Pancreas (tissue), 10 donors: ENCODE measurements around the gene AIDA. TPM values are rescaled to one million over a fixed set of nuclear protein-coding genes. Genes with fewer than 3 reads are reported as not detected.

Source experiments
- ATAC-seq, 4 donors: fragments of 200-7000 bp; cut with Tn5 transposase; one replicate each; pipeline versions ENCODE4 v1.8.0 to v1.9.1; 2020; ENCODE audit warnings: mild to moderate bottlenecking in 4 of 4, moderate library complexity in 4 of 4
- DNase-seq, 6 donors: peaks; one replicate each; pipeline ENCODE4 v3.0.0-alpha.2; 2020
- FAIRE-seq: peaks from 2 replicates; lab custom pipeline; 2012; peaks lifted over from hg19 to GRCh38; lab: Jason Lieb, UNC
- H3K27ac ChIP-seq, 4 donors: fragments of 200-600 bp; sonication (generic); 1 replicate in 3 of 4; 2 replicates in 1 of 4; pipeline versions ENCODE4 v1.5.0 to v1.8.0; 2020
- H3K27me3 ChIP-seq, 4 donors: fragments of 200-600 bp; one replicate each; pipeline ENCODE4 v1.8.0; 2021
- H3K36me3 ChIP-seq, 3 donors: fragments of 200-600 bp; sonication (generic) in 1 of 3; one replicate each; pipeline versions ENCODE4 v1.5.0 to v1.8.0; 2020 to 2021
- H3K4me1 ChIP-seq, 3 donors: fragments of 200-600 bp; one replicate each; pipeline ENCODE4 v1.8.0; 2021
- H3K4me3 ChIP-seq, 4 donors: fragments of 200-600 bp; sonication (generic) in 2 of 4; one replicate each; pipeline versions ENCODE4 v1.5.0 to v1.8.0; 2020 to 2021
- H3K9me3 ChIP-seq, 4 donors: fragments of 200-600 bp; one replicate each; pipeline ENCODE4 v1.8.0; 2021
- CTCF ChIP-seq, 4 donors: fragments of 200-600 bp; sonication (generic) in 3 of 4; IDR thresholded peaks; one replicate each; pipeline versions ENCODE4 v1.5.0 to v1.8.0; 2021; ENCODE audit warnings: antibody characterized with exemption in 4 of 4
- WGBS, 2 donors: extraction: QIAGEN DNeasy Blood & Tissue Kit; methylation state at CpG; one replicate each; pipeline ENCODE4 v1.1.7; 2013; 5-methylcytosine and 5-hydroxymethylcytosine counted together
- intact Hi-C, 3 donors: fragments of 100-400 bp; cut with DNase I; formaldehyde crosslinking; loops; one replicate each; pipeline versions ENCODE4 v1.11.1 to v1.14.2; 2022
- polyA plus RNA-seq, 2 donors: library from polyadenylated mRNA; stranded (reverse); fragments of 200-250 nt; gene quantifications; one replicate each; pipeline ENCODE4 v1.2.3, GENCODE V29; 2013
- total RNA-seq, 6 donors: library from RNA; stranded (reverse); fragmentation: NEBNext Ultra II Directional in 4 of 6; extraction: Animal tissue kit (Norgen Biotek cat#: 25700) in 4 of 6; gene quantifications; one replicate each; pipeline versions ENCODE4 v1.2.1 to v1.2.4, GENCODE V29; 2021 to 2023
- donor health status: healthy with polysubstance abuse.
- donor health status: DM: no; HTN: no; CAD: no; lungs with moderate emphysema.
- donor health status: DM: no; HTN: no; CAD: no.
- donor health status: control.
- donor health status: control.
- donor health status: Bipolar disorder and iron deficiency.
- donor health status: DM: yes; HTN: yes; CAD: no.
- donor health status: DM: no; HTN: no; CAD: no.
- donor health status: DM: no; HTN: no; CAD: no.
- donor health status: DM: yes; HTN: yes; CAD: no.

Gene AIDA
- total and polyA plus RNA-seq, 8 donors = 20.1 to 41.9 (median 26.0) TPM

DNA sequence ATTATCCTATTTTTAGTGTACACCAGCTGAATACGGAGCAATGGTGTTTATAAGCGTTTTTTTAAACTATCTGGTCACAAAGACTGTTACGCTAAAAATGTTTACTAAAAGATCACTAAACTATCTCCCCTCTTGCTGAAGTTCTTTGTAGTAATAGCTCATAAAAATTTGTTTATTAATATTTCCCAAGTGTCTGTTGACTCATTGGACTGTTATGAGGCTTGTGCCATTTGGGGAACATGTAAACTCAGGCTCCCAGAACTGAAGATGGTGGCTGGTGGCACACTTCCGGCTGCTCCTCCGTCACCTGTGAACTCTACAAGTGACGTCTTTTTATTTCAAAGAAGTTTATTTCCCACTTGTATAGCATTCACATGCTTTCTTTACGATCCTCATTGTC is 46.3 kb downstream of the AIDA start:
- no peak overlapping the region for H3K27ac ChIP-seq
- ATAC-seq = no peak
- no peak for DNase-seq
- H3K36me3 ChIP-seq = peaks cover 5 to 55% (median 38%) of the 10 kb centered on the region in 3 donors
- intact Hi-C loops = no loop called here
- no peaks in the 10 kb centered on the region for H3K4me1 ChIP-seq
- no peak for FAIRE-seq
- no peak overlapping the region for H3K4me3 ChIP-seq
- H3K27me3 ChIP-seq = no peaks in the 10 kb centered on the region
- H3K9me3 ChIP-seq = no peaks in the 10 kb centered on the region
- 89 to 94% methylated on average over 7 of the region's 7 CpGs for WGBS, 2 donors
- no peak for TF ChIP-seq CTCF (IDR thresholded peaks at IDR 0.05)

GRCh38 chr1:222663431-222663934 is 48.8 kb downstream of the AIDA start:
- intact Hi-C loops = no loop called here
- H3K4me3 ChIP-seq = no peak overlapping the region
- ATAC-seq = no peak
- DNase-seq = no peak
- H3K27me3 ChIP-seq = no peaks in the 10 kb centered on the region
- no peak for FAIRE-seq
- no peak overlapping the region for H3K27ac ChIP-seq
- no peaks in the 10 kb centered on the region for H3K9me3 ChIP-seq
- no peaks in the 10 kb centered on the region for H3K4me1 ChIP-seq
- TF ChIP-seq CTCF (IDR thresholded peaks at IDR 0.05) = no peak
- 94 to 95% methylated on average over 4 of the region's 4 CpGs for WGBS, 2 donors
- peaks cover 5 to 68% (median 49%) of the 10 kb centered on the region in 3 donors for H3K36me3 ChIP-seq

DNA sequence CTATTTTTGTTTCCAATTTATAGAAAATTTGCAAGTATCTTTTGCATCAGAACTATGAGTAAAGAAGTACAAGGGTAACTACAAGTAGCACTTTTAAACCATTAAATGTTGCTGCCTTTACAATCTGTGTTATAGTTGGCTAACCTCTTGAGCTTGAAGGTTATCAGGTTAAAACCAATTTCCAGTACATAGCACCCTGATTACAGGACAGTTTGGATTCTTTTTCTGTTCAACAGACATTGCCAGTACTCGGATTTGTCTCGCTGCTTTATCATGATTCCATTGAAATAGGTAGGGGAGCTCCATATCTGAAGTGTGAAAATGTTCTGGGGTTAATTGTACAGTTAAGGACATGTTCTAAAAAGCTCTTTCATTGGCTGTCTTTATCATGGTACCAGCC is 54.4 kb downstream of the AIDA start:
- DNase-seq (no peak), ATAC-seq (no peak), FAIRE-seq (no peak)
- Histone ChIP-seq H3K4me1 (peaks cover 0 to 3% (median 2%) of the 10 kb centered on the region in 3 donors), H3K27me3 (no peaks in the 10 kb centered on the region), H3K36me3 (peaks cover 3 to 72% (median 35%) of the 10 kb centered on the region in 3 donors), H3K27ac (no peak overlapping the region), H3K4me3 (no peak overlapping the region), H3K9me3 (no peaks in the 10 kb centered on the region)
- TF ChIP-seq CTCF (IDR thresholded peaks at IDR 0.05) = no peak
- intact Hi-C loops = no loop called here
- WGBS, 2 donors = 36 to 45% methylated on average over 2 of the region's 2 CpGs

DNA sequence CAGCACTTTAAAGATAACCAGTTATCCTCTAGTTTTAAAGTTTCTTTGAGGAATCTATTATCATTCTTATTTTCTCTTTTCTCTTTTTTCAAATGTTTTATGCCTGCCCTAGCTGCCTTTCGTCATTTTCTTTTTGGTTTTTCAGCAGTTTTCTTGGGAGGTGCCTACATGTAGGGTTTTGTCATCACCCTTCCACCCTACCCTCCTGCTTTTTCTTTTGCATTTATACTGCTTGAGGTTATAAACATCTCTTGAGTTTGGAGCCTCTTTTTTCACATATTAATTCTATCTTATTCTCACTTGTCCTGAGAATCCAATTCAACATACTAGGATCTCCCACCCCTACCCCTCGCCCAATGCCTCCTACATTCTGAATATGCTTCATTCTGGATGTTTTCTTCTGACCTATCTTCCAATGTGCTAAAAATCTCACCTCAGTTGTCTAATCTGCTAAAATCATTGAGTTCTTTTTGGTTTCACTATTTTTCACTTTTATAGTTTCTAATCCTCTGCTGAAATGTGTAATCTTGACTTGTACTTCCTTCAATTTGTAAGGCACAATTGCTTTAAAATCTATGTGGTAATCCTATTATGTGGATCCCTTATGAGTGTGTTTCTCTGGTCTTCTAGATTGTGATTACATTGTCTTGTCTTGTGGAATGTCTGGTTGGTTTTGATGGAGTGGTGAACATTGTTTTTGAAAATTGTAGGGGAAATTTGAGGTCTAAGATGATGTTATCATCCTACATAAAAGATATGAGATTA is 55.7 kb downstream of the AIDA start:
- no peaks in the 10 kb centered on the region for H3K27me3 ChIP-seq
- H3K4me3 ChIP-seq = no peak overlapping the region
- peaks cover 0 to 3% (median 2%) of the 10 kb centered on the region in 3 donors for H3K4me1 ChIP-seq
- no peak for FAIRE-seq
- no peak for TF ChIP-seq CTCF (IDR thresholded peaks at IDR 0.05)
- WGBS, 2 donors = 95 to 100% methylated on average over 2 of the region's 2 CpGs
- H3K27ac ChIP-seq = no peak overlapping the region
- H3K9me3 ChIP-seq = no peaks in the 10 kb centered on the region
- DNase-seq = no peak
- H3K36me3 ChIP-seq = peaks cover 3 to 70% (median 39%) of the 10 kb centered on the region in 3 donors
- intact Hi-C loops = no loop called here
- no peak for ATAC-seq

DNA sequence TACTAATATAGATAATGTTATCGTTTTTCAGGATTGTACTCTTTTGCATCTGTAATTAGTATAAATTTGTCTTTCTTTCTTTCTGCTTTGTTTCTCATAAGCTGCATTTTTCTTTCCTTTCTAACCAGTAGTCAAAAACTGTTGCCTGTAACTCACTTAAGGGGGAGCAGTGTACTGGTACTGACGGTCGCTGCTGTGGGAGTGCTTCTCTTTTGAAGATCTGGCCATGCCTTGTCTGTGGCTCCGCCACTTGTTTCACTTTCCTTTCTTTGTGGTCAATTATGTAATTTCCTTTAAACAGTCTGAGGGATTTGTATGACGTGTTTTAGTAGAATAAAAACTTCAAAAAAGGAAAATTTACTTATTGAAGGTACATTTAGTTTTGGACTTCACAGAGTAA is 57.4 kb downstream of the AIDA start:
- peaks cover 3 to 74% (median 43%) of the 10 kb centered on the region in 3 donors for H3K36me3 ChIP-seq
- peaks cover 0 to 3% (median 2%) of the 10 kb centered on the region in 3 donors for H3K4me1 ChIP-seq
- ATAC-seq (peak in 3 of 4 donors; percentile 34 to 84 (median 74)), DNase-seq (no peak), FAIRE-seq (peak; percentile 53)
- H3K27me3 ChIP-seq = no peaks in the 10 kb centered on the region
- TF ChIP-seq CTCF (IDR thresholded peaks at IDR 0.05) = no peak
- H3K27ac ChIP-seq = no peak overlapping the region
- intact Hi-C loops = no loop called here
- no peaks in the 10 kb centered on the region for H3K9me3 ChIP-seq
- no peak overlapping the region for H3K4me3 ChIP-seq
- 69 to 77% methylated on average over 5 of the region's 5 CpGs for WGBS, 2 donors
